ENCODE results near the gene ABCA10.

The ABCA10 gene

GRCh38 chr17:69111794-69112193 is 116.8 kb downstream of the ABCA10 start:
- H3K27ac ChIP-seq (ENCODE audit: low read depth in 2 of 2, low read length in 2 of 2), result no peak overlapping the region
- H3K4me1 ChIP-seq (ENCODE audit: control insufficient read depth in 2 of 2, insufficient read depth in 2 of 2, low read length in 2 of 2), result no peaks in the 10 kb centered on the region
- H3K9ac ChIP-seq (ENCODE audit: low read depth in 1 of 2, low read length in 2 of 2), result no peak overlapping the region
- no peaks in the 10 kb centered on the region for H3K9me3 ChIP-seq (ENCODE audit: control insufficient read depth in 2 of 2, low read length in 2 of 2)
- no peak overlapping the region for H3K4me3 ChIP-seq (ENCODE audit: low read length in 2 of 2)
- H3K27me3 ChIP-seq (ENCODE audit: control insufficient read depth in 2 of 2, insufficient read depth in 2 of 2, low read length in 2 of 2), result no peaks in the 10 kb centered on the region
- no peaks in the 10 kb centered on the region for H3K36me3 ChIP-seq (ENCODE audit: control insufficient read depth in 2 of 2, insufficient read depth in 2 of 2, low read length in 2 of 2)

GRCh38 chr17:69105907-69106730 is 122.5 kb downstream of the ABCA10 start:
- H3K4me1 ChIP-seq (ENCODE audit: control insufficient read depth in 2 of 2, insufficient read depth in 2 of 2, low read length in 2 of 2), result no peaks in the 10 kb centered on the region
- H3K36me3 ChIP-seq (ENCODE audit: control insufficient read depth in 2 of 2, insufficient read depth in 2 of 2, low read length in 2 of 2), result no peaks in the 10 kb centered on the region
- H3K27me3 ChIP-seq (ENCODE audit: control insufficient read depth in 2 of 2, insufficient read depth in 2 of 2, low read length in 2 of 2), result no peaks in the 10 kb centered on the region
- H3K9ac ChIP-seq (ENCODE audit: low read depth in 1 of 2, low read length in 2 of 2), result no peak overlapping the region
- no peaks in the 10 kb centered on the region for H3K9me3 ChIP-seq (ENCODE audit: control insufficient read depth in 2 of 2, low read length in 2 of 2)
- no peak overlapping the region for H3K27ac ChIP-seq (ENCODE audit: low read depth in 2 of 2, low read length in 2 of 2)
- H3K4me3 ChIP-seq (ENCODE audit: low read length in 2 of 2), result no peak overlapping the region

GRCh38 chr17:69103557-69104233 is 124.9 kb downstream of the ABCA10 start:
- Histone ChIP-seq H3K27me3 (ENCODE audit: control insufficient read depth in 2 of 2, insufficient read depth in 2 of 2, low read length in 2 of 2) (no peaks in the 10 kb centered on the region), H3K27ac (ENCODE audit: low read depth in 2 of 2, low read length in 2 of 2) (no peak overlapping the region), H3K4me1 (ENCODE audit: control insufficient read depth in 2 of 2, insufficient read depth in 2 of 2, low read length in 2 of 2) (no peaks in the 10 kb centered on the region), H3K9ac (ENCODE audit: low read depth in 1 of 2, low read length in 2 of 2) (no peak overlapping the region), H3K36me3 (ENCODE audit: control insufficient read depth in 2 of 2, insufficient read depth in 2 of 2, low read length in 2 of 2) (no peaks in the 10 kb centered on the region), H3K4me3 (ENCODE audit: low read length in 2 of 2) (no peak overlapping the region), H3K9me3 (ENCODE audit: control insufficient read depth in 2 of 2, low read length in 2 of 2) (no peaks in the 10 kb centered on the region)

- Histone ChIP-seq H3K4me3 (ENCODE audit: low read length in 2 of 2) (no peak overlapping the region), H3K9me3 (ENCODE audit: control insufficient read depth in 2 of 2, low read length in 2 of 2) (no peaks in the 10 kb centered on the region), H3K36me3 (ENCODE audit: control insufficient read depth in 2 of 2, insufficient read depth in 2 of 2, low read length in 2 of 2) (no peaks in the 10 kb centered on the region), H3K9ac (ENCODE audit: low read depth in 1 of 2, low read length in 2 of 2) (no peak overlapping the region), H3K4me1 (ENCODE audit: control insufficient read depth in 2 of 2, insufficient read depth in 2 of 2, low read length in 2 of 2) (no peaks in the 10 kb centered on the region), H3K27ac (ENCODE audit: low read depth in 2 of 2, low read length in 2 of 2) (no peak overlapping the region), H3K27me3 (ENCODE audit: control insufficient read depth in 2 of 2, insufficient read depth in 2 of 2, low read length in 2 of 2) (no peaks in the 10 kb centered on the region)
These were observed 130.0 kb downstream of the ABCA10 start for GRCh38 chr17:69098625-69099024.
